Measurements from ENCODE around the gene TM9SF2.
A peak's percentile ranks its signal among the peaks of the same experiment; 100 is the strongest.
"Not testable (repeated sequence)": the region's sequence is repeated elsewhere in the genome, so short reads cannot be mapped to it uniquely, and the experiment has no call there.

Gene TM9SF2

GRCh38 chr13:99460802-99461201 is 40.5 kb upstream of the TM9SF2 start:
- H3K27ac ChIP-seq (ENCODE audit: extremely low read depth, low read depth, low read length); H3K4me3 ChIP-seq (ENCODE audit: low read depth, low read length); POLR2A ChIA-PET; H3K36me3 ChIP-seq (ENCODE audit: control insufficient read depth in 2 of 2, insufficient read depth in 1 of 2, low read length in 2 of 2); H3K9me3 ChIP-seq (ENCODE audit: control insufficient read depth, insufficient read depth, low read depth, low read length); H3K4me1 ChIP-seq (ENCODE audit: control insufficient read depth, insufficient read depth, low read length): not testable (repeated sequence)
- TF ChIP-seq ZNF341 (tag by site-specific recombination; IDR thresholded peaks at IDR 0.05; ENCODE audit: low read depth): 0 out of 2 replicates have a peak, but pooled peaks have one; percentile 11
- CTCF ChIA-PET: interaction anchor here (0.9 kb wide), 1 partner anchor 11 kb away, joined by 6 read pairs; no protein-coding TSS in a partner anchor

GRCh38 chr13:99463646-99464397 is 37.5 kb upstream of the TM9SF2 start:
- CTCF ChIA-PET: no interaction called here
- no peak for TF ChIP-seq YY1 (tag by site-specific recombination; IDR thresholded peaks at IDR 0.05)
- no peak for TF ChIP-seq CTCF (tag by site-specific recombination; IDR thresholded peaks at IDR 0.05)
- TF ChIP-seq GLI2 (tag by site-specific recombination; IDR thresholded peaks at IDR 0.05; ENCODE audit: borderline replicate concordance, low read depth): no peak
- TF ChIP-seq REPIN1 (tag by site-specific recombination; IDR thresholded peaks at IDR 0.05; ENCODE audit: low read depth): no peak
- TF ChIP-seq TCF7L2 (IDR thresholded peaks at IDR 0.05; ENCODE audit: borderline replicate concordance, low read depth, low read length): no peak
- no peak for TF ChIP-seq PRDM4 (tag by site-specific recombination; IDR thresholded peaks at IDR 0.05)
- TF ChIP-seq REST (tag by site-specific recombination; IDR thresholded peaks at IDR 0.05): no peak
- no peak for TF ChIP-seq ZNF18 (tag by site-specific recombination; IDR thresholded peaks at IDR 0.05)
- no peak for TF ChIP-seq ZNF514 (tag by site-specific recombination; IDR thresholded peaks at IDR 0.05)
- TF ChIP-seq ZNF645 (tag by site-specific recombination; IDR thresholded peaks at IDR 0.05): no peak
- TF ChIP-seq ZNF433 (tag by site-specific recombination; IDR thresholded peaks at IDR 0.05; ENCODE audit: low read depth): no peak
- no peak for TF ChIP-seq OSR2 (tag by site-specific recombination; IDR thresholded peaks at IDR 0.05)
- TF ChIP-seq ZNF280D (tag by site-specific recombination; IDR thresholded peaks at IDR 0.05): no peak
- TF ChIP-seq ZNF555 (tag by site-specific recombination; conservative IDR thresholded peaks at IDR 0.05): no peak
- no peaks in the 10 kb centered on the region for H3K4me1 ChIP-seq (ENCODE audit: control insufficient read depth, insufficient read depth, low read length)

More at GRCh38 chr13:99463646-99464397, 37.5 kb upstream of the TM9SF2 start:
- POLR2A ChIA-PET: no interaction called here
- no peaks in the 10 kb centered on the region for H3K9me3 ChIP-seq (ENCODE audit: control insufficient read depth, insufficient read depth, low read depth, low read length)
- H3K4me3 ChIP-seq (ENCODE audit: low read depth, low read length): no peak overlapping the region
- no peak overlapping the region for H3K27ac ChIP-seq (ENCODE audit: extremely low read depth, low read depth, low read length)
- H3K36me3 ChIP-seq (ENCODE audit: control insufficient read depth in 2 of 2, insufficient read depth in 1 of 2, low read length in 2 of 2): no peaks in the 10 kb centered on the region
